ENCODE data around the gene TBCB. TPM values are rescaled to one million over a fixed set of nuclear protein-coding genes. Genes with fewer than 3 reads are reported as not detected.

Gene TBCB
- total RNA-seq, 4 donors from 2014 or later = 118 to 196 (median 154) TPM

GRCh38 chr19:36141039-36141927 is 26.0 kb downstream of the TBCB start:
- Histone ChIP-seq H3K27me3 (no peaks in the 10 kb centered on the region), H3K36me3 (no peaks in the 10 kb centered on the region), H3K27ac (peak overlapping the region; percentile 95 to 97), H3K9me3 (no peaks in the 10 kb centered on the region), H3K4me3 (peak overlapping the region; percentile 80 to 92), H3K4me1 (peaks cover 0 to 10% of the 10 kb centered on the region in 2 donors)
- peak; percentile 92 for DNase-seq
- intact Hi-C loops (cut with DNase I; ENCODE audit: low total_unique reads) = no loop called here
- peak; percentile 72 to 77 for TF ChIP-seq POLR2A (IDR thresholded peaks at IDR 0.05)
- TF ChIP-seq, protein P1, sequence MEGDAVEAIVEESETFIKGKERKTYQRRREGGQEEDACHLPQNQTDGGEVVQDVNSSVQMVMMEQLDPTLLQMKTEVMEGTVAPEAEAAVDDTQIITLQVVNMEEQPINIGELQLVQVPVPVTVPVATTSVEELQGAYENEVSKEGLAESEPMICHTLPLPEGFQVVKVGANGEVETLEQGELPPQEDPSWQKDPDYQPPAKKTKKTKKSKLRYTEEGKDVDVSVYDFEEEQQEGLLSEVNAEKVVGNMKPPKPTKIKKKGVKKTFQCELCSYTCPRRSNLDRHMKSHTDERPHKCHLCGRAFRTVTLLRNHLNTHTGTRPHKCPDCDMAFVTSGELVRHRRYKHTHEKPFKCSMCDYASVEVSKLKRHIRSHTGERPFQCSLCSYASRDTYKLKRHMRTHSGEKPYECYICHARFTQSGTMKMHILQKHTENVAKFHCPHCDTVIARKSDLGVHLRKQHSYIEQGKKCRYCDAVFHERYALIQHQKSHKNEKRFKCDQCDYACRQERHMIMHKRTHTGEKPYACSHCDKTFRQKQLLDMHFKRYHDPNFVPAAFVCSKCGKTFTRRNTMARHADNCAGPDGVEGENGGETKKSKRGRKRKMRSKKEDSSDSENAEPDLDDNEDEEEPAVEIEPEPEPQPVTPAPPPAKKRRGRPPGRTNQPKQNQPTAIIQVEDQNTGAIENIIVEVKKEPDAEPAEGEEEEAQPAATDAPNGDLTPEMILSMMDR (IDR thresholded peaks at IDR 0.05) = peak in 1 of 4 experiments; percentile 3

- Histone ChIP-seq H3K36me3 (no peaks in the 10 kb centered on the region), H3K27ac (peak overlapping the region; percentile 95 to 97), H3K27me3 (no peaks in the 10 kb centered on the region), H3K9me3 (no peaks in the 10 kb centered on the region), H3K4me1 (peaks cover 0 to 10% of the 10 kb centered on the region in 2 donors), H3K4me3 (no peak overlapping the region)
- intact Hi-C loops (cut with DNase I; ENCODE audit: low total_unique reads) = no loop called here
- DNase-seq = no peak
- TF ChIP-seq POLR2A (IDR thresholded peaks at IDR 0.05) = no peak
- TF ChIP-seq, protein P1 (IDR thresholded peaks at IDR 0.05) = no peak
Measured at GRCh38 chr19:36142046-36142445, 26.8 kb downstream of the TBCB start.

DNA sequence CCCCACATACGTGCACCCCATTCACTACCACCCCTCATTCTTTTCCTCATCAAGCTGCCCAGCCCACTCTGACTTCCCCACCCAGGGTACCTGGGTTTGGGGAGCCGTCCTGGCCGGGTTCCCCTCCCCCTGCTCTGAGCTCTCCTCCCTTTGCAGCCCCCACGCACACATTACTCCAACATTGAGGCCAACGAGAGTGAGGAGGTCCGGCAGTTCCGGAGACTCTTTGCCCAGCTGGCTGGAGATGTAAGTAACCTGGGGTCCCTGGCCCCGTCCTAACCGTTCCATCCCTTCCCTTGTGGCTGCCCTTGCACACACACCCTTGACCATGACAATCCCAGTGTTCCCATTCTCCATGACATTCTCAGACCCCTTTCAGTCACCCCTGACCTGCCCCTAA is 27.2 kb downstream of the TBCB start:
- Histone ChIP-seq H3K27me3 (no peaks in the 10 kb centered on the region), H3K4me1 (peaks cover 0 to 10% of the 10 kb centered on the region in 2 donors), H3K4me3 (no peak overlapping the region), H3K9me3 (no peaks in the 10 kb centered on the region), H3K27ac (no peak overlapping the region), H3K36me3 (no peaks in the 10 kb centered on the region)
- TF ChIP-seq, protein P1 (IDR thresholded peaks at IDR 0.05) = no peak
- TF ChIP-seq POLR2A (IDR thresholded peaks at IDR 0.05) = no peak
- intact Hi-C loops (cut with DNase I; ENCODE audit: low total_unique reads) = no loop called here
- no peak for DNase-seq

GRCh38 chr19:36144624-36145023 is 29.4 kb downstream of the TBCB start:
- Histone ChIP-seq H3K36me3 (no peaks in the 10 kb centered on the region), H3K4me3 (no peak overlapping the region), H3K27ac (no peak overlapping the region), H3K27me3 (no peaks in the 10 kb centered on the region), H3K4me1 (peaks cover 0 to 10% of the 10 kb centered on the region in 2 donors), H3K9me3 (no peaks in the 10 kb centered on the region)
- intact Hi-C loops (cut with DNase I; ENCODE audit: low total_unique reads) = no loop called here
- DNase-seq = no peak
- no peak for TF ChIP-seq POLR2A (IDR thresholded peaks at IDR 0.05)
- TF ChIP-seq, protein P1 (IDR thresholded peaks at IDR 0.05) = no peak

GRCh38 chr19:36149673-36150406 is 34.6 kb downstream of the TBCB start:
- no peak overlapping the region for H3K27ac ChIP-seq
- H3K9me3 ChIP-seq = no peaks in the 10 kb centered on the region
- H3K27me3 ChIP-seq = no peaks in the 10 kb centered on the region
- peaks cover 0 to 5% of the 10 kb centered on the region in 2 donors for H3K4me1 ChIP-seq
- no peak overlapping the region for H3K4me3 ChIP-seq
- H3K36me3 ChIP-seq = no peaks in the 10 kb centered on the region
- no peak for DNase-seq
- intact Hi-C loops (cut with DNase I; ENCODE audit: low total_unique reads) = no loop called here
- TF ChIP-seq, protein P1 (IDR thresholded peaks at IDR 0.05) = no peak
- no peak for TF ChIP-seq POLR2A (IDR thresholded peaks at IDR 0.05)

Data from uterus (tissue), 4 donors.